ENCODE results near the gene CD52.

GRCh38 chr1:26358411-26359384 lies 40.9 kb downstream of the CD52 start:
- TF ChIP-seq EZH2phosphoT487 (IDR thresholded peaks at IDR 0.05): no peak
- TF ChIP-seq, protein P1, sequence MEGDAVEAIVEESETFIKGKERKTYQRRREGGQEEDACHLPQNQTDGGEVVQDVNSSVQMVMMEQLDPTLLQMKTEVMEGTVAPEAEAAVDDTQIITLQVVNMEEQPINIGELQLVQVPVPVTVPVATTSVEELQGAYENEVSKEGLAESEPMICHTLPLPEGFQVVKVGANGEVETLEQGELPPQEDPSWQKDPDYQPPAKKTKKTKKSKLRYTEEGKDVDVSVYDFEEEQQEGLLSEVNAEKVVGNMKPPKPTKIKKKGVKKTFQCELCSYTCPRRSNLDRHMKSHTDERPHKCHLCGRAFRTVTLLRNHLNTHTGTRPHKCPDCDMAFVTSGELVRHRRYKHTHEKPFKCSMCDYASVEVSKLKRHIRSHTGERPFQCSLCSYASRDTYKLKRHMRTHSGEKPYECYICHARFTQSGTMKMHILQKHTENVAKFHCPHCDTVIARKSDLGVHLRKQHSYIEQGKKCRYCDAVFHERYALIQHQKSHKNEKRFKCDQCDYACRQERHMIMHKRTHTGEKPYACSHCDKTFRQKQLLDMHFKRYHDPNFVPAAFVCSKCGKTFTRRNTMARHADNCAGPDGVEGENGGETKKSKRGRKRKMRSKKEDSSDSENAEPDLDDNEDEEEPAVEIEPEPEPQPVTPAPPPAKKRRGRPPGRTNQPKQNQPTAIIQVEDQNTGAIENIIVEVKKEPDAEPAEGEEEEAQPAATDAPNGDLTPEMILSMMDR (IDR thresholded peaks at IDR 0.05): no peak
- TF ChIP-seq EZH2 (IDR thresholded peaks at IDR 0.05): no peak

Data from neural progenitor cell (in vitro differentiated cells).